Right kidney (tissue), 1 donor: Measurements from ENCODE around the gene DIDO1.
"Not testable (repeated sequence)": the region's sequence is repeated elsewhere in the genome, so short reads cannot be mapped to it uniquely, and the experiment has no call there.

Experiments
- DNase-seq: peaks from one replicate; pipeline ENCODE4 v3.0.0-alpha.2; 2016

Gene DIDO1

DNA sequence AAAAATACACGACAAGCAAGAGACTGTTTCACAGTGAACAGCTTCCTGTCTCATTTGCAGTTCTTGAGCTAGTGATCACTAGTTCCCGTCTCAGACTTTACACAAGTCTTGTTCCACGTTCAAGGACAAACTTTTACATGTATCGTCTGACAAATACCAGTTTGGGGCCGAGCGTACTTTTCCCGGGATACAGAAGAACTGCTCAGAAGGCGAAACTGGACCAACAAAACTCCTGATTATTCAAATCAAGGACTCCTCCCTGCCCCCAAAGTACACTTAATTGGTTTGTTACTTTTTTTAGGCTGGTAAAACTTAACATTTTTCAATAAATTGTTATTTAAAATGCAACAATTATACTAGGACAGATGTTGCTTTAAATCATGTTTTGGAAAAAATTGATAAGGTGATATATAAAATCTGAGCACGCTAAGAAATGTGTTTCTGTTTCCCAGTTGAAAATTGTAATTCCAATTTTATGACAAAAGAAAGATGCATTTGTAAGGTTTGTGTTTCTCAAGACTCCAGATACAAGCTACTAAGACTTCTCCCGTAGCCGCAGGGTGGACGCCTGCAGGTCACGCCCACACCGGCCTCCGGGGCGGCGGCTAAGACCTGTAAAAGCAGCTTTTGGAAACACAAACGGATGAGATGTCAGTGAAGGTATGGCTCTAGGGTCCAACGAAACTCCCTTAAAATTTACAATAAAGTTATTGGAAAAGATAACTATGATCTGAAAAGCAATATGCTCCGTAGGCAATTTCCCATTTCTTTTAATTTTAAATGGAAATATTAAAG, 47.9 kb downstream of the DIDO1 start:
- no peak for DNase-seq

DNA sequence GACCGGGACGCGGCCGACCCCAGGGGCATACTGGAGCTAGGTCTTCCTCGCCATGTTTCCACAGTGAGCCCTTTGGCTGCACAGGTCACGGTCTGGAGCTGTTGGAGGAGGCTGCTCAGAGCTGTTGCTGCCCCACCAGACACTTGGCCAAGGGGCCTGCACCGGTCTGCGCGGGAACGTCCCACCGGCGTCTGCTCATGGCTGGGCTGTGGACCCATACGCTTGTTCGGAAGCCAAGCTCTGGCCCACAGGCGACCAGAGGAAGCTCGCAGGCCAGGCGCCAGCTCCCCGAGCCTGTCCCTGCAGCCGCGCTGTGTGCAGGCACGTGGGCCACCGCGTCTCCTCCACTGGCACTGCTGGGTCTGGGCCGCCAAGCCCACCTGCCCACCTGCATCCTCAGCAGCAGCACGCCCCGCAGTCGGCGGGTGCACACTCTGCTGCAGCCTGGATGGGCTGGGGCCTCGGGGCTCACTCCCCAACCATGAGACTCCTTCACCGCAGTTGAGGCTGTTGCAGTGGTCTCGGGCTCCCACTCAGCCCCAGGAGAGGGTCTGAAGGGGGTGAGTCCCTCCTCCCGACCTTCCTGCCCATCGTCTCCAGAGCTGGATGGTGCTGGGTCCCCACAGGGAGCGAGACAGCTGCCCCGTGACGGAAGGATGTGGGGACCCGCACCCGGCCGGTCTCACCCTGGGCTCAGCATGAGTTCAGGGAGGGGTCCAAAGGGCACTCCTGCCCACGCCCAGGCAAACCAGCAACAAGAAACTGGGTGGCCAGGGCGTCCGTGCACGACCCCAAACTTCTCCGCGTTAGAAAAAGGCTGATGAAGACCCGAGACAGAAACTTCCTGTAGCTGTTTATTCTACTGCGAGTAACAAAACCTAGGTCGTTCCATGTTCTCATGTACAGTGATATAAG, 49.1 kb downstream of the DIDO1 start:
- peak; percentile 56 for DNase-seq

DNA sequence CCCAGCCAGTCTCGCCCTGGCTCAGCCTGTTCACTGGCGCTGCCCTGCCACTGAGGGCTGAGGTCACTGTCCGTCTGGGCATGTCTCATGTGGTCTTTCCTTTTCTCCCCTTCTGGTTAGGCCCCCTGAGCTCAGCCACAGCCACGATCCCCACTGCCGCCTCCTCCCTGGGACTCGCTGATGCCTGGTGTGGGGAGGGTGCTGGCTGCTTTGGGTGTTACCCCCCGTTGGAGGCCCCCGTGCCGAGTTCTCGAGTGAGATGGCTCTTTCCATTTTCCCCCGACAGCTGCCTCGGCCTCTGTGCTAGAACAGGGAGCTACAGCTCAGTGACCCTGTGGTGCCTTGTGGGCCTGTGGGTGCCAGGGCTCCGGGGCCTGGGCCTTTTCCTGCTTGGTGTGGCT, 49.8 kb downstream of the DIDO1 start:
- DNase-seq = no peak

DNA sequence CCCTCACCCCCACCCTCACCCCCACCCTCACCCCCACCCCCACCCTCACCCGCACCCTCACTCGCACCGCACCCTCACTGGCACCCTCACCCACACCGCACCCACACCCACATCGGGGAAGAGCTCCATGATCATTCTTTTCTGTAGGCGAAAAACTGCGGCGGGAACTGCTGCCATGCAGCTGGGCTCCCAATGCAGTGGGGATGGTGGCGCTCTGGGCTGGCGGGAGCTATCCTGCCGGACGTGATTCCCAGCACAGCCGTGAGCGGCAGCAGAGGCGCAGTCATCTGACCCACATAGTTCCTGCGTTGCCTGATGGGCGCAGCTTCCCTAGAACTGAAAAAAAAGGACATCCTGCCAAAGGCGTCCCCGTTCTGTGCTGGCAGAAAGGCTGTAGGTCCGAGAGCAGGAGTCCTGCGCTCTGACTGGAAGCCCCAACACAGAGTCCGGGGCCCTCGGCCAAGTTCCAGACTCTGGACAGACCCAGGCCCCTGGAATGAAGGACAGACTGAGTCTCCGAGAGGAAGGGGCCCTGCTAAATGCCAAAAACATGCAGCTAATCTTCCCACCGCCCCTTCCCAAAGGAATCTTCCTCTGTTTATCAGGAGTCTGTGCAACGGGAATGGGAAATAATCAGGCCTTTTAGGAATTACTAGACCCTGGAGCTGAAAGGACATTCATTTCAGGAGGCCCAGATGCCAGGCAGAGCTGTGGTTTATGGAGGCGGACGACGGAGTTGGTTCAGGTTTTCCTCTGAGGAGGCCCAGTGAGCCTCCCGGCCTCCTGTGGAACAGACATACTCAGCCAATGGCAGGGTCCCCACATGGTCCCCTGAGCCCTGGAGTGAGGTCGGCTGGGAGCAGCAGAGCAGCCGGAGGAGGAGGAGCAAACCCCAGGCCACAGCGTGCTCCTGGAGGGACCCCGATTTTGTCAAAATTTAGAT, 50.6 kb downstream of the DIDO1 start:
- DNase-seq = peak; percentile 59

DNA sequence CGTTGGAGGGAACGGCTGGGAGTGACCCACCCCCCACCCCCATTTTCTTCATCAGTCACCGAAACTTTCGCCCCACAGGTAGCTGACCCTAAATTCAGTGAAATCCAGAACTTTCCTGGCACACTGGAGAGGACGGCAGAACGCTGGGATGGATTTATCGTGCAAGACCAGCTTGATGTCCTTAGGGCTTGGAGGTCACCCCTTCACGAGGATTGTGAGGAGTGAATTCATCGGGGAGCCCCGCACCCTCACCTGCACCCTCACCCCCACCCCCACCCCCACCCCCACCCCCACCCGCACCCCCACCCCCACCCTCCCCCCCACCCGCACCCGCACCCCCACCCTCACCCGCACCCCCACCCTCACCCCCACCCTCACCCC, 51.4 kb downstream of the DIDO1 start:
- no peak for DNase-seq

DNA sequence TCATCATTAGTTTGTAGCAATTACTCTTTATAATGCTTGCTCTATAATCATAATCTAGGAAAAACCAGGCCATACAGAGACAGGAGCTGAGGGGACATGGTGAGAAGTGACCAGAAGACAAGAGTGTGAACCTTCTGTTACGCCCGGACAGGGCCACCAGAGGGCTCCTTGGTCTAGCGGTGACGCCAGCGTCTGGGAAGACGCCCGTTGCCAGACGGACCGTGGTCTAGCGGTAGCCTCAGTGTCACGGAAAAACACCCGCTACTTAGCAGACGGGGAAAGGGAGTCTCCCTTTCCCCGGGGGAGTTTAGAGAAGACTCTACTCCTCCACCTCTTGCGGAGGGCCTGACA, 52.6 kb downstream of the DIDO1 start:
- peak; percentile 41 for DNase-seq

DNA sequence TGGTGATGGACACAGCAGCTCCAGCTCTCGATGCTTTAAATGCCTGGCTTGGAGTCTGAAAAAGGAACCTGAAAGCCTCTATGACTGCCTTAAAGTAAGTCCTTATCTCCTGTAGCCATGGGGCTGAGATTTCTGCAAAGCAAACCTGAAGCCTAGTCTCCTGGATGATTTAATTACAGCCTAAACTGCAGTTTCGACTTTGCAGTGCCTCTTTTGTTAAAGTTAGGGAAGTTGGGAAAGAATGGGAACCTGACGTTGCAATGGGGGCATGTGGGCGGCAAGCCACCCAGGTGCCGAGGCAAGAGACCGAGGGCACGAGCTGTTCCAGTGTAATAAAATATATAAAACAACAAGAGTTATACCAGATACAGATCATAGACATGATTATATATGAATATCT, 53.0 kb downstream of the DIDO1 start:
- DNase-seq = no peak

DNA sequence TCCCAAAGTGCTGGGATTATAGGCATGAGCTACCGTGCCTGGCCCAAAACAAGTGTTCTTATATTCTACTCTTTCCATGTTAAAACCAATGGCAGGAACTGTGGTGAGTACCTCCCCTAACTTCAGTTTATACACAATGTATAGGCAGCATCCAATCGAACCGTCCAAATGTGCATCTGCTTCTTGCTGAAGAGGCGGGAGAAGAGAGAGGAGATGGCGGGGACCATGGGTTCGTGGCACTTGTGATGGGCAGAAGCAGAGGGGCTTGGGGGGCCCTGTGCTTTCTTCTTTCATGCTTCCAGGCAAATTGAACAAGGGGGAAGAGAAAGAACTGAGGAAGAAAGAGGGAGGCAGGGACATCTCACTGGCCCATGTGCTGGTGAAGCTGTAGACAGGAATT, 53.4 kb downstream of the DIDO1 start:
- DNase-seq = no peak

DNA sequence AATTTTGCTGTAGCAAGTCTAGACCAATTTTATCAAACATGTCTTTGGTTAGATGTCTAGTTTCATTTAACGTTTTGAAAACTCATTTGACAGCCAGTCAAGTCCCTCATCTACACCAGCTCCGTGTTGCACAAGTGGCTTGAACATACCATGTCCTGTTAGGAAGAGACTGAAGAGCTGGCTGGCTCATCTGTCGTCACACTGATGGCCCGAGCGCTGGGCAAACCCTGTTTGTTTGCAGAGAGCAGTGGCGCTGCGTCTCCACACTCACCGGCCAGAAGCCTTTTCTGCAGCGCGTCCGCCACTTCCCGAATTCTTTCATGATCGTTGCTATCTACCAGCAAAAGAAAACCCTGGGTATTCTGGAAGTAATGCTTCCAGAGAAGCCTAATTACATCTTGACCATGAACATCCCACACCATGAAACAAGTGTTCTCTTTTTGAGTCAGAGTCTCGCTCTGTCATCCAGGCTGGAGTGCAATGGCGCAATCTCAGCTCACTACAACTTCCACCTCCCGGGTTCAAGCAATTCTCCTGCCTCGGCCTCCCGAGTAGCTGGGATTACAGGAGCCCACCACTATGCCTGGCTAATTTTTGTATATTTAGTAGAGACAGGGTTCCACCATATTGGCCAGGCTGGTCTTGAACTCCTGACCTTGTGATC, 54.0 kb downstream of the DIDO1 start:
- no peak for DNase-seq

DNA sequence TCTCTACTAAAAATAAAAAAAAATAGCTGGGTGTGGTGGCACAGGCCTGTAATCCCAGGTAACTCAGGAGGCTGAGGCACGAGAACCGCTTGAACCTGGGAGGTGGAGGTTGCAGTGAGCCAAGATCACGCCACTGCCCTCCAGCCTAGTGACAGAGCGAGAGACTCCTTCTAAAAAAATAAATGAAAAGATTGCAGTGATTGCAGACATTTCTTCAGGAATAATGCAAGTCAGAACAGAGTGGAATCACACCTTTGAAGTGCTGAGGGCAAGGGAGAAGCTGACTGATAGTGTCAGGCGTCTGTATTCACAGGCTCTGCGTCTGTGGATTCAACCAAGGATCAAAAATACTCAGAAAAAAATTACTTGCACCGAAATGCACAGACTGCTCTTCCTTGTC, 62.1 kb downstream of the DIDO1 start:
- no peak for DNase-seq

DNA sequence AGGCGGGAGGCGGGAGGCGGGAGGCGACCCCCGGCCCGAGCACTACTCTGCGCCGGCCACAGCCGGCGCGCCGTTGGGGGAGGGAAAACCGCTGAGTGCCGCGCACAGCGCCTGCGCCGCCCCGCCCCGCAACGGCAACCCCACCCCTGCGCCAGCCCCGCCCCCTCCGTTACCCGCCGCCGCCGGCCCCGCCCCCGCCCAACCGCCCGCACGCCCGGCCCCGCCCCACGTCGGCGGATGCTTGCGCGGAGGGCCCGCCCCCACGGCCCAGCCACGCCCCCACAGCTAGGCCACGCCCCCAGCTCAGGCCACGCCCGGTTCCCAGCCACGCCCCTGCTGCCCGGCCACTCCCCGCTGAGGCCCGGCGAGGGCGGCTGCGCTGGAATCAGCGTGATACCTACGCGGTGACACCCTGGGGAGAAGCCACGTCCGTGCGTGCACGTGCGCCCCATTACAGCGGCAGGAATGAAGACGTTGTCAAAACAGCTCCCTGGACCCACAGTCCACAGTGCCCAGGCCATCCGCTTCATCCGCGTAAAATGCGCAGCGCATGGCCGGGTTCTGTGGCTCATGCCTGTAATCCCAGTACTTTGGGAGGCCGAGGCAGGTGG, 64.5 kb downstream of the DIDO1 start, which contains the start of gene TCFL5:
Gene TCFL5, minus strand, starts transcription at position 97 of the 611 bp plus-strand sequence. CDS start 152 bp downstream, outside the sequence.
- peak; percentile 67 for DNase-seq

DNA sequence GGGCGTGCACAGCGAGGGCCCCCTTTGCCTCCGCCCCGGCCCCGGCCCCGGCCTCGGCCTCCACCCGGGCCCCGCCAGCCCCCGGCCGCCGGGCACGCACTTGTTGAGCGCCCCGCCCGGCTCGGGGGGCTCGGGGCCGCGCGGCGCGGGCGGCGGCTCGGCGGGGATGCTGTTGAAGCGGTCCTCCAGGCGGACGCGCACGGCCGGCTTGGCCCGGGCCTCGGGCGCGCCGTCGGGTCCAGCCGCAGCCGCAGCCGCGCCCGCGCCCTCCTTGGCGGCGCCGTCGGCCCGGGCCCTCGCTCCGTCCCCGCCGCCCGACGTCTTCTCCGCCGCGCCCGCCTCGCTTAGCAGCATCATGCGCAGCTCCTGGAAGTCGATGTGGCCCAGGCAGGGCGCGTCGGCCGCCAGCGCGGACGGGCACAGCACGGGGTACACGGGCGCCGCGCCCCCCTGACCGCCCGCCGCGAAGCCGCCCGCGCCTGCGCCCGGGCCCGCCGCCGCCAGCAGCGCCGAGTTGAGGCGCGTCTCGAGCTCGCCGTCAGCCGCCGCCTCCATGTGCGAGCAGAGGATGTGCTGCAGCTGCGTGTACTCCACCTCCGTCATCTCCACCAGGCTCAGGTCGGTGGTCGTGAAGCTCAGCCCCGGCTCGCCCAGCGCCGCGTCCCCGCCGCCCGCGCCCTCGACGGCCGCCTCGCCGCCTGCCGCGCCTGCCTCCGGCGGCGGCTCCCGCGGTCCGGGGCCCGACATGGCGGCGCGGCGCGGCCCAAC, 65.2 kb downstream of the DIDO1 start:
- DNase-seq = peak; percentile 74

DNA sequence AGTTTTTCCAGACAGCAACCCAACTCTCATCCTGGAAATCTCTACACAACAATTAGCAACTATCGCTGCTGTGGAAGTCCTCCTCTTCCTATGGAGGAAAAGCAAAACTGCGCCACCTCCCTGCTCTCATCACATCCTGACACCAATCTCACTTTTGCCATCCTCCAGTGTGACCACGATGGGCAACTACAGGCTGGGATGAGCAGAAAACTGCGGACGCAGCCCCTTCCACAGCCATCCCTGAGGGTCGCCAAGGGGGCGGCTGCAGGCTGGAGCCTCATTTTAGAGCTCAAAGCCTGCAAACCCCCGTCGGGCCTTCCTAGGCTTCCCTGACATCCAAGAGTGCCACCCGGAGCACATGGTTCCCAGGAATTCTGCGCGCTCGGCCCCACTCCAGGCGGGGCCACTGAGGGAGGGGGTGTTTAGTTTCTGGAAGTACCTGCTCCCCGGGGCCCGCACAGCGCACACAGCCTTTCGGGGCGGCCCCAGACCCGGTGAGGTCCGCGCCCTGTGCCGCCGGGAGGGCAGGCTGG, 65.8 kb downstream of the DIDO1 start:
- DNase-seq = peak; percentile 53

DNA sequence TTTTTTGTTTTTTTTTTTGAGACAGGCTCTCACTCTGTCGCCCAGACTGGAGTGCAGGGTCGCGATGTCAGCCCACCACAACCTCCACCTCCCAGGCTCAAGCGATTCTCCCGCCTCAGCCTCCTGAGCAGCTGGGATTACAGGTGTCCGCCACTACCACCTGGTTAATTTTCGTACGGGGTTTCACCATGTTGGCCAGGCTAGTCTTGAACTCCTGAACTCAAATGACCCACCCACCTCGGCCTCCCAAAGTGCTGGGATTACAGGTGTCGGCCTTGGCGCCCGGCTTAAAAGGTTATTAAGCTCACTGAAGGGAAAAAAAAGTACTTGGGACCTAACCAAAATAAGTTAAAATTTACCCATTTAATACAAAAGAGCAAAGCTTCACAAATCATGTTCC, 66.6 kb downstream of the DIDO1 start:
- DNase-seq = no peak

DNA sequence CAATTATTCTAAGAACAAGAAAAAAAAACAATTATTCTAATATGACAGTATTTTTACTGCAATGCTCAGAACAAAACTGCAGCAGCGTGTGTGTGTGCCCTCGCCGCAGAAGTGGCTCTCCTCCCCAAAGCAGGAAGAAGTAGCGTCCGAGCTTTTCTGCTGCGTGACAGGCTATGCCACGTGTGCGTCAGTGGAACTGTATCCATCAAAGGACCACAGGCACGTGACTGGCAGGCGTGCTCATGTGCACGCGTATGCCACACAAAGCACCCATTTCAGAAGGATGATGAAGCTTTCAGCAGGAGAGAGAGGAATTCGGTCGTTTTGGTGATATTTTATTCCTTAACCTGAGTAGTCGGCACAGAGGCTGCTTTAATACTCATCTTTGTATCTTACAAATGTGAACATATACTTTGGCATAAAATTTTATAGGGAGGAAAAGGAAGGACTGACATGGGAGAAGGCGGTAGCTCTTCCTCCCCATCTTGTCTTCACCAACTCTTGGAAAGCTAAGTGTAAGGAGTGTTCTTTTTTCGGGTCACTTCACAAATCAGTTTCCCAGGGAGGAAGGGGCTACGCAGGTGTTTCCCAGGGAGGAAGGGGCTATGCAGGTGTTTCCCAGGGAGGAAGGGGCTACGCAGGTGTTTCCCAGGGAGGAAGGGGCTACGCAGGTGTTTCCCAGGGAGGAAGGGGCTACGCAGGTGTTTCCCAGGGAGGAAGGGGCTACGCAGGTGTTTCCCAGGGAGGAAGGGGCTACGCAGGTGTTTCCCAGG, 68.1 kb downstream of the DIDO1 start:
- no peak for DNase-seq

DNA sequence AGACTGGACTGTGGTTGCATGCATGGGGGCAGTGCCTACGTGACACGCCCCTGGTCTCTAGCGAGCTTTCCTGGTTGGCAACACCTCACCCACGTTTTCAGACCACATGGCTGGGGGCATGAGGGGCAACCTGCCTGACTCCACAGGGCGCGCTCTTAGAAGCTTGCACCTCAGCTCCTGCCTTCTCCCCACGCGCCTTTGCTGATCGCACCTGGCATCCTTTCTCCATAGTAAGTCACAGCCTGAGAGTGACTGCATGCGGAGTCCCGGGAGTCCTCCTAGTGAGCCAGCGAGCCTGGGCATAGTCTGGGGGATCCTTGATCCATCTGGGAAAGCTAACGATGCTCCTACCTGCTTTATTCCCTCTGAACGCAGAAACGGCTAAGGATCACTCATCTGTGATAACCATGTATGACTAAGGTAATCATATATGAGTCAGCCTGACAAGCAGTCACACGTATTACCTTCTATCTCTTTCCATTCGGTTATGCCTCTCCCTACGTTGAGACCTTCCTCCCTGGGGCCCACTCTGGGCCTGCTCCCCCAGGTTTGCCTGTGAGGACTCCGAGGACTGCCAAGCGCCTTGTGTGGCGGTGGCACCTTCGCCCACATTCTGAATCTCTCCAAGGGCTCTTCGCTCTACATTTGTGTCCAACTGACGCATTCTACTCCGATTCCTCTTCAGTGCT, 69.2 kb downstream of the DIDO1 start:
- DNase-seq = no peak

DNA sequence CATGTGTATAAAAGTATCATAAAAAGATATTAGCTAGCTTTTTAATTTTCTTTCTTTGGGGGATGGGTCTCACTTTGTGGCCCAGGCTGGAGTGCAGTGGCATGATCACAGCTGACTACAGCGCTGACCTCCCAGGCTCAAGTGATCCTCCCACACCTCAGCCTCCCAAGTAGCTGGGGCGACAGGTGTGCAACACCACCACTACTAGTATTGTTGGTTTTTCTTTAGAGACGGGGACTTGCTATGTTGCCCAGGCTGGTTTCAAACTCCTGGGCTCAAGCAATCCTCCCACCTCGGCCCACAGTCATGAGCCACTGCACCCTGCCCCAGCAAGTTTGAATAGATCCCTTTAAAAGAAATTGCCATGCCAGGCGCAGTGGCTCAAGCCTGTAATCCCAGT, 71.2 kb downstream of the DIDO1 start:
- DNase-seq = no peak

DNA sequence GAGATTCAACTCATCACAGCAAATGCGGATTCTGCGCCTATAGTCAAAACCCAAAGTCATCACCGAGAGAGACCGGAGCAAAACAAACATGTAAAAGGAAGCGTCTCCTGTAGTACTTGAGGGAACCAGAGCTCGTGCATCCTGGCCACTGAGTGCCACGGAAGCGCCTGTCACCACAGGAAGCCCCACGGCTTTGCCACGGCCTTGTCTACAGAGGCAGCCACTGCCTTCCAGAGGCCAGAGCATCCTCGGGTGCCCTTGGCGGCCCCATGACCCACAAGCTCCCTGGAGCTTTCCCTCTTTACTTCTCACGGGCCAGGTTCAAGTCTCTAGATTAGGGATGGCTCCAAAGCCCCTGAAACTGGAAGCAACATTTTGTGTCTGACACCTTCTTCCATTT, 72.2 kb downstream of the DIDO1 start:
- no peak for DNase-seq

DNA sequence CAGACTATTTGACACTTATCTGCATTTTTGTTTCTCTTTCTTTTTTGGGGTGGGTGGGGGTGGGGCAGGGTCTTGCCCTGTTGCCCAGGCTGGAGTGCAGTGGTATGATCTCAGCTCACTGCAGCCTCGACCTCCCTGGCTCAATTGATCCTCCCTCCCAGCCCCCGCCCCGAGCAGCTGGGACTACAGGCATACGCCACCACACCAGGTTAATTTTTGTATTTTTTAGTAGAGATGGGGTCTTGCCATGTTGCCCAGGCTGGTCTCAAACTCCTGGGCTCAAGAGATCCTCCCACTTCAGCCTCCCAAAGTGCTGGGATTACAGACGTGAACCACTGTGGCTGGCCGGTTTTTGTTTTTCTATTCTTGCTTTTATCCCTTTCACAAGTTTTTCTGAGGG, 73.0 kb downstream of the DIDO1 start:
- DNase-seq = not testable (repeated sequence)
